Omental fat pad (tissue), 4 donors: Measurements from ENCODE around the gene CALY. TPM values are rescaled to one million over a fixed set of nuclear protein-coding genes. Genes with fewer than 3 reads are reported as not detected.

ENCODE experiments used
- ATAC-seq: fragments of 150-250 bp; one replicate; pipeline ENCODE4 v1.9.1; 2016; ENCODE audit warnings: mild to moderate bottlenecking, moderate library complexity; ENCODE audit not compliant: low FRiP score
- DNase-seq: peaks from one replicate; pipeline ENCODE4 v3.0.0-alpha.2; 2019; ENCODE audit warnings: low spot score
- CTCF ChIP-seq, 3 donors: fragments of 450-650 bp; IDR thresholded peaks; one replicate each; pipeline ENCODE4 v1.5.1; 2016 to 2017; ENCODE audit warnings: antibody characterized with exemption in 3 of 3, mild to moderate bottlenecking in 3 of 3, moderate library complexity in 2 of 3
- total RNA-seq, 4 donors: library from RNA; depleted of rRNA; stranded (reverse); fragments of >200 nt; gene quantifications; one replicate each; pipeline ENCODE4 v1.1.0, GENCODE V29; 2016

The CALY gene
- total RNA-seq, 4 donors from 2014 or later, result not detected

GRCh38 chr10:133313192-133313591 lies 23.5 kb downstream of the CALY start:
- ATAC-seq, result no peak
- no peak for TF ChIP-seq CTCF (IDR thresholded peaks at IDR 0.05)

DNA sequence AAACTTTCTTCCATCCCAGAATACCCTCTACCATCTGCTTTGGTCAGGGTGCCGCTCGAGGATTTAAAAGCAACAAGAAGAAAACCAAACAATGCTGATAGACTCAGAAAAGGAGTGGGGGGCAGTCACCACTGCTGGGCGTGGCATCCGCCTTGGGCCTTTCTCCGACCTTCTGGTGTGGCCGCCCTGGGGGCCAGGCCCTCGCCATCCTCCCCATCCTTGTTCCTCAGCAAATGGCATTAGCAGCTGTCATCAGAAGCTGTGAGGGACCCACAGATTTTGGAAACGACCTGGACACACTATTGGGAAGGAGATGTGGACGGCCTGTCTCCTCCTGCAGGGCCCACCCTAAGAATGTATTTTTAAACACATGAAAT lies 23.9 kb downstream of the CALY start:
- no peak for DNase-seq
- TF ChIP-seq CTCF (IDR thresholded peaks at IDR 0.05), result no peak

More at GRCh38 chr10:133313192-133313591, 23.5 kb downstream of the CALY start:
- no peak for DNase-seq

GRCh38 chr10:133312016-133312768 lies 24.5 kb downstream of the CALY start:
- no peak for DNase-seq
- TF ChIP-seq CTCF (IDR thresholded peaks at IDR 0.05), result no peak
- ATAC-seq, result no peak

More for the DNA sequence above, 23.9 kb downstream of the CALY start:
- ATAC-seq, result no peak

DNA sequence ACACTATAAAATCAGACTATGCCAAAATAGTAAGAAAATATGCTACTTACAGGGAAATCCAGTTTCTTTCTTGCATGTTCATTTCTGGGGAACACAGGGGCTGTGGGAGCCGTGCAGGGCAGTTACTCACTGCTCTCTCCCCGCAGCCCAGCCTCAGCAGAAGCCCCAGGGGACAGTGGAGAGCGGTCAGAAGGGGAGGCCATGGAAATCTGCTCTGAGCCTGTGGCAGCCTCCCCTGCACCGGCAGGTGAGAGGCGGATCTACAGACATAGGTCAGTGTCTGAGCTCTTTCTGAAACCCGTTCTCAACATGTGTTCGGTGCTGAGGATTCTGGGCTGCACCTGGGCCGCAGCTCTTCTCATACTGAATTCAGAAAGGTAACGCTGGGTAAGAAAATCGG lies 25.1 kb downstream of the CALY start:
- no peak for DNase-seq
- ATAC-seq, result no peak
- no peak for TF ChIP-seq CTCF (IDR thresholded peaks at IDR 0.05)

DNA sequence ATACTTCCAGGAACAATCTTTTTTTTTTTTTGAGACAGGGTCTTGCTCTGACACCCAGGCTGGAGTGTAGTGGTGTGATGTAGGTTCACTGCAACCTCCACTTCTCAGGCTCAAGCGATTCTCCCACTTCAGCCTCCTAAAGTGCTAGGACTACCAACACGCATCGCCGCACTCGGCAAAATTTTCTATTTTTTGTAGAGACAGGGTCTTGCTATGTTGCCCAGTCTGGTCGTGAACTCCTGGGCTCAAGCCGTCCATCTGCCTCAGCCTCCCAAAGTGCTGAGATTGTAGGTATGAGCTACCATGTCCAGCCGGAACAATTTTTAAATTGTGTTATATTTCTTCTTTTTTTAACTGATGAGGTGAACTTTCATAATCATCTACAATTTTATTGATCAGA lies 25.9 kb downstream of the CALY start:
- no peak for DNase-seq
- TF ChIP-seq CTCF (IDR thresholded peaks at IDR 0.05), result no peak
- ATAC-seq, result no peak

DNA sequence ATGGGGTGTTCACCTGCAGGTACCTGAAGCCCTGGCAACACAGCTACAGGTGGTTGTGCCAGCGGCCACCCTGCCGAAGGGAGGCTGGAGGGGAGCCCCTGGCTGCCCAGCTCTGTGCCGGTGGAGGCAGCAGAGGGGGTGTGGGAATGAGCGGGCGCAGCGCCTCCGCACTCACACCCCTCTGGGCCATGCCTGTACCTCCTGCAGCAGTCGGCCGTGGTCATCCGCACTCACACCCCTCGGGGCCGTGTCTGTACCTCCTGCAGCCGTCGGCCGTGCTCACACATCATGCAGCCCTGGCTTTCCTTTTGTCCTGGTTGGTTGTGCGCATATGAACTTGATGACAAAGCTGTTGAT lies 26.3 kb downstream of the CALY start:
- no peak for TF ChIP-seq CTCF (IDR thresholded peaks at IDR 0.05)
- no peak for ATAC-seq
- DNase-seq, result no peak

- no peak for TF ChIP-seq CTCF (IDR thresholded peaks at IDR 0.05)
- ATAC-seq, result no peak
- DNase-seq, result no peak
These were observed 26.8 kb downstream of the CALY start for GRCh38 chr10:133309720-133310398.
